Umbilical cord (tissue), 2 donors: ENCODE results near the gene PIK3R5. TPM values are rescaled to one million over a fixed set of nuclear protein-coding genes. Genes with fewer than 3 reads are reported as not detected.

Source experiments
- DNase-seq: peaks from one replicate; pipeline ENCODE4 v3.0.0-alpha.2; 2015; ENCODE audit warnings: low spot score
- total RNA-seq: library from RNA; depleted of rRNA; stranded (reverse); fragments of >200 nt; gene quantifications from one replicate; pipeline ENCODE4 v1.2.3, GENCODE V29; 2014; ENCODE audit warnings: low replicate concordance; ENCODE audit not compliant: insufficient read depth

The PIK3R5 gene
- total RNA-seq, 1 donor from 2014 or later: 4.3 TPM

- DNase-seq: no peak
Measured at GRCh38 chr17:8879410-8879809, 86.1 kb downstream of the PIK3R5 start.

GRCh38 chr17:8877984-8878383, 87.5 kb downstream of the PIK3R5 start:
- no peak for DNase-seq

- DNase-seq: no peak
Measured at GRCh38 chr17:8875957-8876356, 89.5 kb downstream of the PIK3R5 start.

GRCh38 chr17:8875436-8875835, 90.1 kb downstream of the PIK3R5 start:
- DNase-seq: no peak

- DNase-seq: no peak
Measured at GRCh38 chr17:8873801-8874715, 91.4 kb downstream of the PIK3R5 start.

- DNase-seq: no peak
Measured at GRCh38 chr17:8872705-8873435, 92.6 kb downstream of the PIK3R5 start.

- DNase-seq: no peak
Measured at GRCh38 chr17:8872036-8872704, 93.3 kb downstream of the PIK3R5 start.

- no peak for DNase-seq
Measured at GRCh38 chr17:8871081-8871581, 94.4 kb downstream of the PIK3R5 start.

GRCh38 chr17:8870406-8871040, 95.0 kb downstream of the PIK3R5 start:
- no peak for DNase-seq

- DNase-seq: no peak
Measured at GRCh38 chr17:8869114-8869815, 96.2 kb downstream of the PIK3R5 start.

GRCh38 chr17:8868529-8868951, 97.0 kb downstream of the PIK3R5 start:
- no peak for DNase-seq

GRCh38 chr17:8868092-8868491, 97.4 kb downstream of the PIK3R5 start:
- DNase-seq: no peak

GRCh38 chr17:8867361-8867981, 98.0 kb downstream of the PIK3R5 start, which contains the start of gene PIK3R6:
TSS of gene PIK3R6 (minus strand) at chr17:8867674. CDS start at chr17:8849794, 17,880 bp downstream.
- no peak for DNase-seq

- DNase-seq: no peak
Measured at GRCh38 chr17:8865811-8866210, 99.7 kb downstream of the PIK3R5 start.

- no peak for DNase-seq
Measured at GRCh38 chr17:8865385-8865784, 100.1 kb downstream of the PIK3R5 start.

- DNase-seq: no peak
Measured at GRCh38 chr17:8862213-8863056, 103.1 kb downstream of the PIK3R5 start.

- DNase-seq: no peak
Measured at GRCh38 chr17:8861495-8862181, 103.9 kb downstream of the PIK3R5 start.

GRCh38 chr17:8859804-8860430, 105.6 kb downstream of the PIK3R5 start:
- DNase-seq: no peak
